Measurements from ENCODE around the gene INPP5A.

INPP5A gene

GRCh38 chr10:132515811-132516726, 21.5 kb upstream of the INPP5A start:
- Histone ChIP-seq H3K4me3 (replicated peaks; ENCODE audit: insufficient read depth, low read length) (no peak overlapping the region), H3K27ac (replicated peaks) (no peak overlapping the region), H3K27me3 (ENCODE audit: insufficient read depth, poor library complexity, severe bottlenecking) (no peaks in the 10 kb centered on the region)
- TF ChIP-seq GABPA (IDR thresholded peaks at IDR 0.05; ENCODE audit: low read depth) (no peak), POLR2AphosphoS5 (IDR thresholded peaks at IDR 0.05; ENCODE audit: low read depth) (no peak), SPI1 (IDR thresholded peaks at IDR 0.05; ENCODE audit: borderline replicate concordance, low read depth) (no peak)
- TF ChIP-seq, protein P1, sequence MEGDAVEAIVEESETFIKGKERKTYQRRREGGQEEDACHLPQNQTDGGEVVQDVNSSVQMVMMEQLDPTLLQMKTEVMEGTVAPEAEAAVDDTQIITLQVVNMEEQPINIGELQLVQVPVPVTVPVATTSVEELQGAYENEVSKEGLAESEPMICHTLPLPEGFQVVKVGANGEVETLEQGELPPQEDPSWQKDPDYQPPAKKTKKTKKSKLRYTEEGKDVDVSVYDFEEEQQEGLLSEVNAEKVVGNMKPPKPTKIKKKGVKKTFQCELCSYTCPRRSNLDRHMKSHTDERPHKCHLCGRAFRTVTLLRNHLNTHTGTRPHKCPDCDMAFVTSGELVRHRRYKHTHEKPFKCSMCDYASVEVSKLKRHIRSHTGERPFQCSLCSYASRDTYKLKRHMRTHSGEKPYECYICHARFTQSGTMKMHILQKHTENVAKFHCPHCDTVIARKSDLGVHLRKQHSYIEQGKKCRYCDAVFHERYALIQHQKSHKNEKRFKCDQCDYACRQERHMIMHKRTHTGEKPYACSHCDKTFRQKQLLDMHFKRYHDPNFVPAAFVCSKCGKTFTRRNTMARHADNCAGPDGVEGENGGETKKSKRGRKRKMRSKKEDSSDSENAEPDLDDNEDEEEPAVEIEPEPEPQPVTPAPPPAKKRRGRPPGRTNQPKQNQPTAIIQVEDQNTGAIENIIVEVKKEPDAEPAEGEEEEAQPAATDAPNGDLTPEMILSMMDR (IDR thresholded peaks at IDR 0.05; ENCODE audit: insufficient read depth, low read length) = no peak
- TF ChIP-seq, protein P2, sequence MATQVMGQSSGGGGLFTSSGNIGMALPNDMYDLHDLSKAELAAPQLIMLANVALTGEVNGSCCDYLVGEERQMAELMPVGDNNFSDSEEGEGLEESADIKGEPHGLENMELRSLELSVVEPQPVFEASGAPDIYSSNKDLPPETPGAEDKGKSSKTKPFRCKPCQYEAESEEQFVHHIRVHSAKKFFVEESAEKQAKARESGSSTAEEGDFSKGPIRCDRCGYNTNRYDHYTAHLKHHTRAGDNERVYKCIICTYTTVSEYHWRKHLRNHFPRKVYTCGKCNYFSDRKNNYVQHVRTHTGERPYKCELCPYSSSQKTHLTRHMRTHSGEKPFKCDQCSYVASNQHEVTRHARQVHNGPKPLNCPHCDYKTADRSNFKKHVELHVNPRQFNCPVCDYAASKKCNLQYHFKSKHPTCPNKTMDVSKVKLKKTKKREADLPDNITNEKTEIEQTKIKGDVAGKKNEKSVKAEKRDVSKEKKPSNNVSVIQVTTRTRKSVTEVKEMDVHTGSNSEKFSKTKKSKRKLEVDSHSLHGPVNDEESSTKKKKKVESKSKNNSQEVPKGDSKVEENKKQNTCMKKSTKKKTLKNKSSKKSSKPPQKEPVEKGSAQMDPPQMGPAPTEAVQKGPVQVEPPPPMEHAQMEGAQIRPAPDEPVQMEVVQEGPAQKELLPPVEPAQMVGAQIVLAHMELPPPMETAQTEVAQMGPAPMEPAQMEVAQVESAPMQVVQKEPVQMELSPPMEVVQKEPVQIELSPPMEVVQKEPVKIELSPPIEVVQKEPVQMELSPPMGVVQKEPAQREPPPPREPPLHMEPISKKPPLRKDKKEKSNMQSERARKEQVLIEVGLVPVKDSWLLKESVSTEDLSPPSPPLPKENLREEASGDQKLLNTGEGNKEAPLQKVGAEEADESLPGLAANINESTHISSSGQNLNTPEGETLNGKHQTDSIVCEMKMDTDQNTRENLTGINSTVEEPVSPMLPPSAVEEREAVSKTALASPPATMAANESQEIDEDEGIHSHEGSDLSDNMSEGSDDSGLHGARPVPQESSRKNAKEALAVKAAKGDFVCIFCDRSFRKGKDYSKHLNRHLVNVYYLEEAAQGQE (IDR thresholded peaks at IDR 0.05; ENCODE audit: insufficient replicate concordance, low read depth) = no peak
- peak in 1 of 2 experiments; percentile 65 for DNase-seq (ENCODE audit: low read depth in 1 of 2, low spot score in 1 of 2)

GRCh38 chr10:132516771-132517725, 20.5 kb upstream of the INPP5A start:
- Histone ChIP-seq H3K27me3 (ENCODE audit: insufficient read depth, poor library complexity, severe bottlenecking) (no peaks in the 10 kb centered on the region), H3K27ac (replicated peaks) (no peak overlapping the region), H3K4me3 (replicated peaks; ENCODE audit: insufficient read depth, low read length) (no peak overlapping the region)
- TF ChIP-seq, protein P1 (IDR thresholded peaks at IDR 0.05; ENCODE audit: insufficient read depth, low read length) = no peak
- TF ChIP-seq SPI1 (IDR thresholded peaks at IDR 0.05; ENCODE audit: borderline replicate concordance, low read depth) (no peak), GABPA (IDR thresholded peaks at IDR 0.05; ENCODE audit: low read depth) (no peak), POLR2AphosphoS5 (IDR thresholded peaks at IDR 0.05; ENCODE audit: low read depth) (no peak)
- TF ChIP-seq, protein P2 (IDR thresholded peaks at IDR 0.05; ENCODE audit: insufficient replicate concordance, low read depth) = no peak
- no peak for DNase-seq (ENCODE audit: low read depth in 1 of 2, low spot score in 1 of 2)

- Histone ChIP-seq H3K27ac (replicated peaks) (no peak overlapping the region), H3K27me3 (ENCODE audit: insufficient read depth, poor library complexity, severe bottlenecking) (no peaks in the 10 kb centered on the region), H3K4me3 (replicated peaks; ENCODE audit: insufficient read depth, low read length) (no peak overlapping the region)
- TF ChIP-seq, protein P1 (IDR thresholded peaks at IDR 0.05; ENCODE audit: insufficient read depth, low read length) = no peak
- TF ChIP-seq SPI1 (IDR thresholded peaks at IDR 0.05; ENCODE audit: borderline replicate concordance, low read depth) (no peak), POLR2AphosphoS5 (IDR thresholded peaks at IDR 0.05; ENCODE audit: low read depth) (no peak), GABPA (IDR thresholded peaks at IDR 0.05; ENCODE audit: low read depth) (no peak)
- TF ChIP-seq, protein P2 (IDR thresholded peaks at IDR 0.05; ENCODE audit: insufficient replicate concordance, low read depth) = no peak
- DNase-seq (ENCODE audit: low read depth in 1 of 2, low spot score in 1 of 2) = no peak
Observed at GRCh38 chr10:132517951-132518521, 19.6 kb upstream of the INPP5A start.
